ENCODE measurements around the gene SRGAP1.
"Not testable (repeated sequence)": the region's sequence is repeated elsewhere in the genome, so short reads cannot be mapped to it uniquely, and the experiment has no call there.

SRGAP1 gene

GRCh38 chr12:63874897-63875480, 30.5 kb downstream of the SRGAP1 start:
- no peak for DNase-seq

GRCh38 chr12:63875703-63876102, 31.2 kb downstream of the SRGAP1 start:
- no peak for DNase-seq

- DNase-seq = no peak
These were observed 32.5 kb downstream of the SRGAP1 start for GRCh38 chr12:63876980-63877379.

- no peak for DNase-seq
These were observed 33.2 kb downstream of the SRGAP1 start for GRCh38 chr12:63877693-63878092.

GRCh38 chr12:63880235-63880634, 35.7 kb downstream of the SRGAP1 start:
- DNase-seq = not testable (repeated sequence)

- DNase-seq = no peak
These were observed 36.3 kb downstream of the SRGAP1 start for GRCh38 chr12:63880742-63881263.

- DNase-seq = no peak
These were observed 38.3 kb downstream of the SRGAP1 start for GRCh38 chr12:63882844-63883243.

- DNase-seq = no peak
These were observed 40.9 kb downstream of the SRGAP1 start for GRCh38 chr12:63885401-63885800.

GRCh38 chr12:63888908-63889635, 44.6 kb downstream of the SRGAP1 start:
- DNase-seq = no peak

- no peak for DNase-seq
These were observed 45.4 kb downstream of the SRGAP1 start for GRCh38 chr12:63889721-63890509.

- no peak for DNase-seq
These were observed 48.7 kb downstream of the SRGAP1 start for GRCh38 chr12:63893170-63893569.

GRCh38 chr12:63894132-63894531, 49.6 kb downstream of the SRGAP1 start:
- DNase-seq = no peak

- DNase-seq = no peak
These were observed 51.3 kb downstream of the SRGAP1 start for GRCh38 chr12:63895841-63896240.

GRCh38 chr12:63897931-63898330, 53.4 kb downstream of the SRGAP1 start:
- no peak for DNase-seq

- DNase-seq = no peak
These were observed 54.4 kb downstream of the SRGAP1 start for GRCh38 chr12:63898764-63899337.

- DNase-seq = no peak
These were observed 54.9 kb downstream of the SRGAP1 start for GRCh38 chr12:63899396-63899795.

GRCh38 chr12:63900922-63901793, 56.7 kb downstream of the SRGAP1 start:
- DNase-seq = no peak

GRCh38 chr12:63904653-63905052, 60.2 kb downstream of the SRGAP1 start:
- DNase-seq = no peak

- no peak for DNase-seq
These were observed 61.0 kb downstream of the SRGAP1 start for GRCh38 chr12:63905544-63905943.

GRCh38 chr12:63906876-63907275, 62.4 kb downstream of the SRGAP1 start:
- no peak for DNase-seq

GRCh38 chr12:63907561-63907960, 63.1 kb downstream of the SRGAP1 start:
- no peak for DNase-seq

- DNase-seq = no peak
These were observed 65.2 kb downstream of the SRGAP1 start for GRCh38 chr12:63909746-63910145.
